SK-N-SH (cell line): ENCODE results near the gene PON3.

Experiments used
- EP300 ChIP-seq, 2 experiments: IDR thresholded peaks; 2 replicates each; pipeline versions ENCODE4 v1.4.0 to v1.6.1; 2012; ENCODE audit warnings: borderline replicate concordance in 1 of 2, low read depth in 1 of 2, low read length in 1 of 2
- GABPA ChIP-seq: IDR thresholded peaks from 2 replicates; pipeline ENCODE4 v1.4.0; 2012; ENCODE audit warnings: low read depth, mild to moderate bottlenecking
- JUND ChIP-seq: IDR thresholded peaks from 2 replicates; pipeline ENCODE4 v1.4.0; 2012
- MEF2A ChIP-seq: IDR thresholded peaks from 2 replicates; pipeline ENCODE4 v1.4.0; 2012; ENCODE audit warnings: low read depth, borderline replicate concordance
- MXI1 ChIP-seq: IDR thresholded peaks from 2 replicates; pipeline ENCODE4 v1.6.1; 2012; ENCODE audit warnings: mild to moderate bottlenecking, low read depth, low read length, improper control_type of control experiment
- POLR2AphosphoS5 ChIP-seq: IDR thresholded peaks from 2 replicates; pipeline ENCODE4 v1.6.1; 2012; ENCODE audit warnings: low read depth, low read length
- RAD21 ChIP-seq: IDR thresholded peaks from 2 replicates; pipeline ENCODE4 v1.6.1; 2012; ENCODE audit warnings: mild to moderate bottlenecking, low read length
- RCOR1 ChIP-seq: fragments of 150-350 bp; IDR thresholded peaks from 2 replicates; pipeline ENCODE4 v1.6.1; 2017; ENCODE audit warnings: antibody characterized with exemption, low read length
- TEAD4 ChIP-seq: IDR thresholded peaks from 2 replicates; pipeline ENCODE4 v1.4.0; 2012; ENCODE audit warnings: mild to moderate bottlenecking, borderline replicate concordance; ENCODE audit not compliant: insufficient read depth
- YY1 ChIP-seq: IDR thresholded peaks from 2 replicates; pipeline ENCODE4 v1.4.0; 2012; ENCODE audit warnings: low read depth, mild to moderate bottlenecking
- TF ChIP-seq, protein P1 (sequence below): fragments of 200-600 bp; sonication (generic); IDR thresholded peaks from 2 replicates; pipeline ENCODE4 v1.6.1; 2017; ENCODE audit warnings: antibody characterized with exemption, mild to moderate bottlenecking, moderate library complexity
- TF ChIP-seq, protein P2 (sequence below): IDR thresholded peaks from 2 replicates; pipeline ENCODE4 v1.4.0; 2012; ENCODE audit warnings: low read depth, borderline replicate concordance

- TF ChIP-seq, protein P1, sequence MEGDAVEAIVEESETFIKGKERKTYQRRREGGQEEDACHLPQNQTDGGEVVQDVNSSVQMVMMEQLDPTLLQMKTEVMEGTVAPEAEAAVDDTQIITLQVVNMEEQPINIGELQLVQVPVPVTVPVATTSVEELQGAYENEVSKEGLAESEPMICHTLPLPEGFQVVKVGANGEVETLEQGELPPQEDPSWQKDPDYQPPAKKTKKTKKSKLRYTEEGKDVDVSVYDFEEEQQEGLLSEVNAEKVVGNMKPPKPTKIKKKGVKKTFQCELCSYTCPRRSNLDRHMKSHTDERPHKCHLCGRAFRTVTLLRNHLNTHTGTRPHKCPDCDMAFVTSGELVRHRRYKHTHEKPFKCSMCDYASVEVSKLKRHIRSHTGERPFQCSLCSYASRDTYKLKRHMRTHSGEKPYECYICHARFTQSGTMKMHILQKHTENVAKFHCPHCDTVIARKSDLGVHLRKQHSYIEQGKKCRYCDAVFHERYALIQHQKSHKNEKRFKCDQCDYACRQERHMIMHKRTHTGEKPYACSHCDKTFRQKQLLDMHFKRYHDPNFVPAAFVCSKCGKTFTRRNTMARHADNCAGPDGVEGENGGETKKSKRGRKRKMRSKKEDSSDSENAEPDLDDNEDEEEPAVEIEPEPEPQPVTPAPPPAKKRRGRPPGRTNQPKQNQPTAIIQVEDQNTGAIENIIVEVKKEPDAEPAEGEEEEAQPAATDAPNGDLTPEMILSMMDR = no peak
- TF ChIP-seq, protein P2, sequence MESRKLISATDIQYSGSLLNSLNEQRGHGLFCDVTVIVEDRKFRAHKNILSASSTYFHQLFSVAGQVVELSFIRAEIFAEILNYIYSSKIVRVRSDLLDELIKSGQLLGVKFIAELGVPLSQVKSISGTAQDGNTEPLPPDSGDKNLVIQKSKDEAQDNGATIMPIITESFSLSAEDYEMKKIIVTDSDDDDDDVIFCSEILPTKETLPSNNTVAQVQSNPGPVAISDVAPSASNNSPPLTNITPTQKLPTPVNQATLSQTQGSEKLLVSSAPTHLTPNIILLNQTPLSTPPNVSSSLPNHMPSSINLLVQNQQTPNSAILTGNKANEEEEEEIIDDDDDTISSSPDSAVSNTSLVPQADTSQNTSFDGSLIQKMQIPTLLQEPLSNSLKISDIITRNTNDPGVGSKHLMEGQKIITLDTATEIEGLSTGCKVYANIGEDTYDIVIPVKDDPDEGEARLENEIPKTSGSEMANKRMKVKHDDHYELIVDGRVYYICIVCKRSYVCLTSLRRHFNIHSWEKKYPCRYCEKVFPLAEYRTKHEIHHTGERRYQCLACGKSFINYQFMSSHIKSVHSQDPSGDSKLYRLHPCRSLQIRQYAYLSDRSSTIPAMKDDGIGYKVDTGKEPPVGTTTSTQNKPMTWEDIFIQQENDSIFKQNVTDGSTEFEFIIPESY = no peak
- no peak for TF ChIP-seq MEF2A
- TF ChIP-seq YY1 = no peak
- no peak for TF ChIP-seq POLR2AphosphoS5
- TF ChIP-seq TEAD4 = no peak
- TF ChIP-seq JUND = no peak
- no peak for TF ChIP-seq RAD21
- no peak for TF ChIP-seq EP300 (IDR thresholded peaks at IDR 0.05; ENCODE audit: borderline replicate concordance in 1 of 2, low read depth in 1 of 2, low read length in 1 of 2)
- no peak for TF ChIP-seq GABPA
- TF ChIP-seq MXI1 = no peak
- no peak for TF ChIP-seq RCOR1
Observed at GRCh38 chr7:95316588-95316987, 79.6 kb downstream of the PON3 start.
